ENCODE results near the gene CNGA4.
"Not testable (repeated sequence)": the region's sequence is repeated elsewhere in the genome, so short reads cannot be mapped to it uniquely, and the experiment has no call there.

CNGA4 gene

DNA sequence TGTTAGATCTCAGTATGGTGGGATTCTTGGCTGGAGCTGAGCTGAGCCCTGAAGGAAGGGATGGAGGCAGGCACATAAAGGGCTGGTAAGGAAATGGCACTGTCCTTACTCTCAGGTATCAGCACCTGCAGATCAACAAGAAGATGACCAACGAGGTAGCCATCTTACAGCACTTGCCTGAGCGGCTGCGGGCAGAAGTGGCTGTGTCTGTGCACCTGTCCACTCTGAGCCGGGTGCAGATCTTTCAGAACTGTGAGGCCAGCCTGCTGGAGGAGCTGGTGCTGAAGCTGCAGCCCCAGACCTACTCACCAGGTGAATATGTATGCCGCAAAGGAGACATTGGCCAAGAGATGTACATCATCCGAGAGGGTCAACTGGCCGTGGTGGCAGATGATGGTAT, 2.4 kb downstream of the CNGA4 start:
- H3K4me3 ChIP-seq (ENCODE audit: low read depth, low read length) = no peak overlapping the region
- H3K27ac ChIP-seq (ENCODE audit: low read depth, low read length) = no peak overlapping the region
- H3K4me1 ChIP-seq (ENCODE audit: control insufficient read depth, insufficient read depth, low read length) = no peaks in the 10 kb centered on the region
- no peak overlapping the region for H3K9ac ChIP-seq (ENCODE audit: low read depth, low read length)
- peaks cover 2% of the 10 kb centered on the region; the same call in 1 of the 2 replicates for H3K27me3 ChIP-seq (ENCODE audit: control insufficient read depth, insufficient read depth, low read length)
- H3K36me3 ChIP-seq (ENCODE audit: control insufficient read depth, insufficient read depth, low read length) = no peaks in the 10 kb centered on the region
- no peaks in the 10 kb centered on the region for H3K9me3 ChIP-seq (ENCODE audit: control insufficient read depth, insufficient read depth, low read length)

DNA sequence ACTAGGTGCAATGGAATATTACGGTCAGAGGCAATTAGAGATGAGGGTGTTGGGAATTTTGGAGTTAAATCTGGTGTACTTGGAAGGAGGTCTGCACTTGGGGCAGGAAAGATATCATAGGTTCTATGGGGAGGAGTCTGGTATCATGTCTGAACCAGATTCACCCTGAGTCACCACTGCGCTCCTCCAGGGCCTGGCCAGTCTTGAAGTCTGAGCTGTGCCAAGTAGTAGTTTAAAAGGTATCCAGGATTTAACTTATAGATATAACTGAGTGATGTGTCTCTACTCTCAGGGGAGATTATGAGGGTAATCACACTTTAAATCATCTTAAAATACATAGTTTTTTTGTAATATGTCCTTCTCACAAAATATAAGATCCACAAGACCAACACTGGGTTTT, 6.6 kb downstream of the CNGA4 start:
- H3K4me1 ChIP-seq (ENCODE audit: control insufficient read depth, insufficient read depth, low read length) = no peaks in the 10 kb centered on the region
- H3K27ac ChIP-seq (ENCODE audit: low read depth, low read length) = no peak overlapping the region
- no peaks in the 10 kb centered on the region for H3K27me3 ChIP-seq (ENCODE audit: control insufficient read depth, insufficient read depth, low read length)
- H3K9me3 ChIP-seq (ENCODE audit: control insufficient read depth, insufficient read depth, low read length) = no peaks in the 10 kb centered on the region
- H3K36me3 ChIP-seq (ENCODE audit: control insufficient read depth, insufficient read depth, low read length) = no peaks in the 10 kb centered on the region
- H3K9ac ChIP-seq (ENCODE audit: low read depth, low read length) = no peak overlapping the region
- no peak overlapping the region for H3K4me3 ChIP-seq (ENCODE audit: low read depth, low read length)

DNA sequence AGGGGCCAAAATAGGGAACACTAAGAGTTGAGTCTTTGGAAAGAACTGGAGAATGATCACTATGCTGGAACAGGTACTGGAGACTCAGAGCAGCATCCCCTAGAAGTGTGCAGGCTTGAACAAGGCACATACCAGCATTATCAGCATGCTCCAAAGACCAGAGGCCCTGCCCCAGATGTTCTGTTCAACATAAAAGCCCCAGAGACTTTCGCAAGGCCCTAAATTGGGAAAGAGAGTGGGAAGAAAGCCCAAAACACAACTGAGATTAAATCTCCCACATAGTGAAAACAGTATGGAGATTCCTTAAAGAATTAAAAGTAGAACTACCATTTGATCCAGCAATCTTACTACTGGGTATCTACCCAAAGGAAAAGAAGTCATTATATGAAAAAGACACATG, 9.4 kb downstream of the CNGA4 start:
- Histone ChIP-seq H3K4me1 (ENCODE audit: control insufficient read depth, insufficient read depth, low read length) (0 out of 2 replicates have a peak, but pooled peaks cover 6% of the 10 kb centered on the region), H3K36me3 (ENCODE audit: control insufficient read depth, insufficient read depth, low read length) (no peaks in the 10 kb centered on the region), H3K27ac (ENCODE audit: low read depth, low read length) (no peak overlapping the region), H3K9ac (ENCODE audit: low read depth, low read length) (no peak overlapping the region), H3K4me3 (ENCODE audit: low read depth, low read length) (no peak overlapping the region), H3K27me3 (ENCODE audit: control insufficient read depth, insufficient read depth, low read length) (no peaks in the 10 kb centered on the region; the same call in 1 of the 2 replicates), H3K9me3 (ENCODE audit: control insufficient read depth, insufficient read depth, low read length) (no peaks in the 10 kb centered on the region)

DNA sequence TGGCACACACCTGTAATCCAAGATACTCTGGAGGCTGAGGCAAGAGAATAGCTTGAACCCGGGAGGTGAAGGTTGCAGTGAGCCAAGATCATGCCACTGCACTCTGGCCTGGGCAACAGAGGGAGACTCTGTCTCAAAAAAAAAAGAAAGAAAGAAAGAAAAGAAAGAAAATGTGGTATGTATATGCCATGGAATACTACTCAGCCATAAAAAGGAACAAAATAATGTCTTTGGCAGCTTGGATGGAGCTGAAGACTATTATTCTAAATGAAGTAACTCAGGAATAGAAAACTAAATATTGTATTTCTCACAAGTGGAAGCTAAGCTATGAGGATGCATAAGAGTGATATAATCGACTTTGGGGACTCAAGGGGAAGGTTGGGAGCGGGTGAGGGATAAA, 10.0 kb downstream of the CNGA4 start:
- H3K36me3 ChIP-seq (ENCODE audit: control insufficient read depth, insufficient read depth, low read length); H3K4me1 ChIP-seq (ENCODE audit: control insufficient read depth, insufficient read depth, low read length); H3K9me3 ChIP-seq (ENCODE audit: control insufficient read depth, insufficient read depth, low read length); H3K27me3 ChIP-seq (ENCODE audit: control insufficient read depth, insufficient read depth, low read length); H3K27ac ChIP-seq (ENCODE audit: low read depth, low read length); H3K9ac ChIP-seq (ENCODE audit: low read depth, low read length); H3K4me3 ChIP-seq (ENCODE audit: low read depth, low read length): not testable (repeated sequence)

DNA sequence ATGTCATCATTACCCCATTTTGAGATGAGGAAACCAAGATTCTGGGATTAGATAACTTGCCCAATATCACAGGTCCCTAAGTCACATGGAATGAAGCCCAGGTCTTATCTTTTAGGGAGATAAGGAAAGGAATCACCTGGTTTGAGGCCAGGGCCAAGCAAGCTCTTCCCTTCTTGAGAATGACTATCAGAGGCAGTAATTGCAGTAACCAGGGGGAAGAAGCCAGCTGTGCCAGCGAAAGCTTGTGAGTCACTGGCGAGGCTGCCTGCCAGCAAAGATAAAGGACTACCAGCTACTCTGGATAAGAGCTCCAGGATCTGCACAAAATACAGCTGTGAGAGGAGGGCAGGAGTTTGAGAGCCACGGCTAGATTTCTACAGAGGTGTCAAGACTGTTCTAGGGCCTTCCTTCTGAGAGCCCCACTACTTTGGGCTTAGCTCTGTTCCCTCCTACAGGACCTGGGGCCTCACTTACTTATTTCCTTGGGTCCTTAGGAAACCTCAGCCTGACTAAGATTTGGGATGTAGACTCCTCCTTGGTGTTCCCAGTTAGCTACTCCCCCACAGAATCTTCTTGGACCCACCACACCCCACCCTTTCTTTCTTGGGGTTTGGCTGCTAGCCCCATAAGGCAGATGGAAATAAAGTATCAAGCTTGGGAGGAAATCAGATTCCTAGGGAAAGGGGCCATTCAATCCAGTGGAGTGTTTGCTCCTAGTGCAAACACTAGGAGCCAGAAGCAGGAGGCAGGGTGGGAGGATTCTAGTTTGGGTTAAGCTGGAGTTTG, 11.1 kb downstream of the CNGA4 start:
- no peak overlapping the region for H3K27ac ChIP-seq (ENCODE audit: low read depth, low read length)

DNA sequence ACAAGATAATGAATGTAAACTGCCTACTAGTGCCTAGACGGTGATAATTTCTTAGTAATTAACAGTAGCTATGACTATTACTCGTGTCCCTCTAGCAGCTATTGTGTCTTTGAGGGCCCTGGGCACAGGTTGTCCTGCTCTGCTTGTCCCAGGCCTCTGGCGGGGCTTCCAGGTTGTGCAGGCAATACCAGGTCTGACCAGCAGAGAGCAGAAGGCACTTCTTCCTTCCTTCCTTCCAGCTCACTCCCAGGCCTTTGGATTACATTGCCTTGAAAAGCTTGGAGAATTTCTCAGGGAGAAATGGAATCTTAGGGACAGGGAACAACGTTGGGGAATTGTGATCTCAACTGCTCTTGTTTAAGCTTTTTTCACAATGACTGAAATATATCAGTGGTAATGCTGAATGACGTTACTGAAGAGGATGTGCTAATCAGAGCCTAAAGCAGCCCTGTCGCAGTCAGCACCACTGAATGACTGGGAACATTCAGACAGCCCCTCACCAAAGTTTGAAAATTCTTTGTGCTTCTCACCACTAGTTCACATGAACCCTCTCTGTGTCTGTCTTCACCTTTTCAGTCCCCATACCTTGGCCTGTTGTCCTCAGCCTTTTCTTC, 12.3 kb downstream of the CNGA4 start:
- H3K27me3 ChIP-seq (ENCODE audit: control insufficient read depth, insufficient read depth, low read length) = peaks cover 20% of the 10 kb centered on the region
- H3K4me1 ChIP-seq (ENCODE audit: control insufficient read depth, insufficient read depth, low read length) = 0 out of 2 replicates have a peak, but pooled peaks cover 6% of the 10 kb centered on the region
- no peak overlapping the region for H3K4me3 ChIP-seq (ENCODE audit: low read depth, low read length)
- no peaks in the 10 kb centered on the region for H3K9me3 ChIP-seq (ENCODE audit: control insufficient read depth, insufficient read depth, low read length)
- H3K9ac ChIP-seq (ENCODE audit: low read depth, low read length) = no peak overlapping the region
- H3K27ac ChIP-seq (ENCODE audit: low read depth, low read length) = no peak overlapping the region
- no peaks in the 10 kb centered on the region for H3K36me3 ChIP-seq (ENCODE audit: control insufficient read depth, insufficient read depth, low read length)

More for the DNA sequence above, 11.1 kb downstream of the CNGA4 start:
- H3K27me3 ChIP-seq (ENCODE audit: control insufficient read depth, insufficient read depth, low read length) = peaks cover 7% of the 10 kb centered on the region; the same call in 1 of the 2 replicates
- H3K4me1 ChIP-seq (ENCODE audit: control insufficient read depth, insufficient read depth, low read length) = 0 out of 2 replicates have a peak, but pooled peaks cover 6% of the 10 kb centered on the region
- no peaks in the 10 kb centered on the region for H3K36me3 ChIP-seq (ENCODE audit: control insufficient read depth, insufficient read depth, low read length)
- no peak overlapping the region for H3K4me3 ChIP-seq (ENCODE audit: low read depth, low read length)
- no peak overlapping the region for H3K9ac ChIP-seq (ENCODE audit: low read depth, low read length)
- no peaks in the 10 kb centered on the region for H3K9me3 ChIP-seq (ENCODE audit: control insufficient read depth, insufficient read depth, low read length)

DNA sequence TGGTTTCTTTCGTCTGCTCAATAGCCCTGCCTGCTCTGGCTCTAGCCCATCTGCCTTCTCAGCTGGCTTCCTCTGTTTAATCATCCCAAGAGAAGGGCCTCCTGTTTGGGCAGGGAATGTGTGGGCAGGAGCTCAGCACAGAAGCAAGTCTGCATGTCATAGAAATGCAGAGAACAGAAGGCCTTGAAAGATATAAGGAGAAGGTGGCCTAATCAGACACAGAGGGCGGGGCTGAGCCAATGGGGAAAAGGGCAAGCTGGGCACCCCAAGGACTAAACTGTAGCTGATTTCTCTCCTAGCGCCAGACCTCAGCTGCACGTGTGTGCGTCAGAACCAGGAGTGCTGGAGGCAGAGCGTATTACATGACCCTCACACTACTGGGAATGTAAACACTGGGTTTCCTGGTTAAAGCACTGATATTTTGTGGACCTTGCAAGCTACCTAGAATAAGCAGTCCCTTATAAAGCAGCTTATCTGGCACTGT, 13.1 kb downstream of the CNGA4 start:
- Histone ChIP-seq H3K36me3 (ENCODE audit: control insufficient read depth, insufficient read depth, low read length) (no peaks in the 10 kb centered on the region), H3K4me1 (ENCODE audit: control insufficient read depth, insufficient read depth, low read length) (0 out of 2 replicates have a peak, but pooled peaks cover 6% of the 10 kb centered on the region), H3K27me3 (ENCODE audit: control insufficient read depth, insufficient read depth, low read length) (peaks cover 28% of the 10 kb centered on the region), H3K9ac (ENCODE audit: low read depth, low read length) (no peak overlapping the region), H3K27ac (ENCODE audit: low read depth, low read length) (no peak overlapping the region), H3K9me3 (ENCODE audit: control insufficient read depth, insufficient read depth, low read length) (no peaks in the 10 kb centered on the region), H3K4me3 (ENCODE audit: low read depth, low read length) (no peak overlapping the region)

DNA sequence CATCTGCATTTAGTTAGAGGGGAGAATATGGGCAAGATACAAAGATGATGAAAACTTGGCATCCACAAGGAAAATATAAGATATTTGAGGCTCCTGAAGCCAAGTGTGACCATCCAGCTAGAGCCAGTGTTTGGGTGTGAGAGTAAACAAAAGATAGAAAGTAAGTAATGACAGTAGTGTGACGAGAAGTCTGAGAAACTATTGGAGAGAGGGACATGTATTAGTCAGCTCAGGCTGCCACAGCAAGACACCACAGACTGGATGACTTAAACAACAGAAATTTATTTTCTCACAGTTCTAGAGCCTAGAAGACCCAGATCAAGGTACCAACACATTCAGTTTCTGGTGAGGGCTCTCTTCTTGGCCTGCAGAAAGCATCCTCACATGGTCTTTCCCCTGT, 14.3 kb downstream of the CNGA4 start:
- Histone ChIP-seq H3K9me3 (ENCODE audit: control insufficient read depth, insufficient read depth, low read length) (no peaks in the 10 kb centered on the region), H3K27ac (ENCODE audit: low read depth, low read length) (no peak overlapping the region), H3K4me1 (ENCODE audit: control insufficient read depth, insufficient read depth, low read length) (0 out of 2 replicates have a peak, but pooled peaks cover 6% of the 10 kb centered on the region), H3K27me3 (ENCODE audit: control insufficient read depth, insufficient read depth, low read length) (peaks cover 40% of the 10 kb centered on the region), H3K36me3 (ENCODE audit: control insufficient read depth, insufficient read depth, low read length) (no peaks in the 10 kb centered on the region), H3K4me3 (ENCODE audit: low read depth, low read length) (no peak overlapping the region), H3K9ac (ENCODE audit: low read depth, low read length) (no peak overlapping the region)

DNA sequence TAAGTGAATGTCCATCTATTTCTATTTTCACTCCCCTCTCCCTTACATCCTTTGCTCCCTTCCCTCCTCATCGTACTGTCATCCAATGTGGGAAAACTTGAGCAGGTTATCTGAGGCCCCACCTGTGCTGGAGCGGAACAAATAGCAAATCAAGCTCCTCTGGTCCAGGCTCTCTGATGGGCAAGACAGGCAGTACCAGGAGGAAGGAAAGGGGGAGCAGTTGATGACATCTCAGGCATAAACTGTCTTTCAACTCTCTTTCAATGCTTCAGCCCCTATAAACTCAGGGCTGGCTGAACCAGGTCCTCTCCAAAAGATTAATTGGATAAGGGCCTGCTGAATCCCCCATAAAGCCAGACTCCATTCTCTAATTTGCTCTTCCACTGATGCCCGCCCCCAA, 19.3 kb downstream of the CNGA4 start:
- Histone ChIP-seq H3K9me3 (ENCODE audit: control insufficient read depth, insufficient read depth, low read length) (no peaks in the 10 kb centered on the region), H3K4me1 (ENCODE audit: control insufficient read depth, insufficient read depth, low read length) (peaks cover 13% of the 10 kb centered on the region), H3K4me3 (ENCODE audit: low read depth, low read length) (no peak overlapping the region), H3K27ac (ENCODE audit: low read depth, low read length) (no peak overlapping the region), H3K27me3 (ENCODE audit: control insufficient read depth, insufficient read depth, low read length) (peaks cover 87% of the 10 kb centered on the region), H3K9ac (ENCODE audit: low read depth, low read length) (no peak overlapping the region), H3K36me3 (ENCODE audit: control insufficient read depth, insufficient read depth, low read length) (no peaks in the 10 kb centered on the region)

DNA sequence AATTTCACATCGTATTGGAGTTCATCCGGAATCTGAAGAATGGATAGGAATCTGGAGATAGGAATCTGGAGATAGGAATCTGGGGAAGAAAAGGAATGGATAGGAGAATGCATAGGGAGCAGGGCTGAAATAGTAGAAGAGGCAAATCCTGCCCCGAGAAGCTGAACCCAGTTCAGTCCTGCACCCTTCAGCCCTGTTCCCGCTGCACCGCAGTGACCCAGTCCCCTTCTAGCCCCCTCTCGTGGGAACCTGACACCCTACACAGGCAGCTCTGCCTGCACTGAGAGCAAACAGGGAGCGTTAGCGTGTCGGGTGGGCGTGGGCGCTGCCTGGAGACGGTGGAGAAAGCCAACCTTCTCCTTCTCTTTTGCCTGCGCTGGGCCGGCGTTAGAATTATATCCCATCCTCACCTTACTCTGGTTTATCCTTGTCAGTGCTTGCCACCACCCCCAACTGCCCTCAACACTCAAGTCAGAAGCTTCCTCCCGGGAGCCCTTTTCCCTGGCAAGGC, 19.7 kb downstream of the CNGA4 start:
- Histone ChIP-seq H3K9me3 (ENCODE audit: control insufficient read depth, insufficient read depth, low read length) (no peaks in the 10 kb centered on the region), H3K27ac (ENCODE audit: low read depth, low read length) (no peak overlapping the region), H3K9ac (ENCODE audit: low read depth, low read length) (no peak overlapping the region), H3K36me3 (ENCODE audit: control insufficient read depth, insufficient read depth, low read length) (no peaks in the 10 kb centered on the region), H3K4me1 (ENCODE audit: control insufficient read depth, insufficient read depth, low read length) (peaks cover 13% of the 10 kb centered on the region), H3K27me3 (ENCODE audit: control insufficient read depth, insufficient read depth, low read length) (peaks cover 88% of the 10 kb centered on the region), H3K4me3 (ENCODE audit: low read depth, low read length) (peak overlapping the region; percentile 56)

DNA sequence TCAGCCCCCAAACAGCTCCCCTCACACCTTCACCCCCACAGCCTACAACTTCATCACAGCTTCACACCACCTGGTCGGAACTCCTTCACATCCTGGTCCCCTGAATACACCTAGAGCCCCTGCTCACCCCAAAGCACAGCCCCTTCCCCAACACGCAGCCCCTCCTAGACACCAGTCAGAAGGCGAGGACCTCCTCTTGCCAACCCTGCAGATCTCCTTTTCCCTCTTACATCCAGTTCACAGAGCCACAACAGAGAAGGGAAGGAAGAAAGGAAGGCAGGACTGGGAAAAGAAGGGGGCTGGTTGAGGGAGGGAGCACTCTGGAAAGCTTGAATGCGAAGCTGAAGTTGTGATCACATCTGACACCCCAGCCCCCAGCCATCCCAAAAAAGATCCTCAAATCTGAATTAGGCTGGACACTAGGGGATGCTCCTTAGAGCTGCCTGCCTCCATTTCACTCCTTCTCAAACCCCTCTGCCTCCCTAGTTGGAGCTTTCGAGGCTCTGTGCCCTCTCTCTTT, 21.4 kb downstream of the CNGA4 start:
- Histone ChIP-seq H3K4me3 (ENCODE audit: low read depth, low read length) (peak overlapping the region; percentile 56), H3K9me3 (ENCODE audit: control insufficient read depth, insufficient read depth, low read length) (no peaks in the 10 kb centered on the region), H3K4me1 (ENCODE audit: control insufficient read depth, insufficient read depth, low read length) (peaks cover 13% of the 10 kb centered on the region), H3K36me3 (ENCODE audit: control insufficient read depth, insufficient read depth, low read length) (no peaks in the 10 kb centered on the region), H3K27ac (ENCODE audit: low read depth, low read length) (no peak overlapping the region), H3K27me3 (ENCODE audit: control insufficient read depth, insufficient read depth, low read length) (peaks cover 90% of the 10 kb centered on the region), H3K9ac (ENCODE audit: low read depth, low read length) (no peak overlapping the region)
